Esophagus squamous epithelium (tissue), 4 donors: ENCODE measurements around the gene ROR2.

Experiments used
- POLR2A ChIP-seq, 4 donors: fragments of 450-650 bp; IDR thresholded peaks; one replicate each; pipeline ENCODE4 v1.6.1; 2017; ENCODE audit warnings: antibody characterized with exemption in 4 of 4, mild to moderate bottlenecking in 4 of 4, moderate library complexity in 3 of 4
- TF ChIP-seq, protein P1 (sequence below), 6 experiments: fragments of 450-650 bp in 4 of 6; fragments of 200-600 bp in 2 of 6; sonication (generic) in 2 of 6; IDR thresholded peaks; one replicate each; pipeline ENCODE4 v1.5.1; 2016 to 2019; ENCODE audit warnings: antibody characterized with exemption in 6 of 6, mild to moderate bottlenecking in 4 of 6, moderate library complexity in 4 of 6

DNA sequence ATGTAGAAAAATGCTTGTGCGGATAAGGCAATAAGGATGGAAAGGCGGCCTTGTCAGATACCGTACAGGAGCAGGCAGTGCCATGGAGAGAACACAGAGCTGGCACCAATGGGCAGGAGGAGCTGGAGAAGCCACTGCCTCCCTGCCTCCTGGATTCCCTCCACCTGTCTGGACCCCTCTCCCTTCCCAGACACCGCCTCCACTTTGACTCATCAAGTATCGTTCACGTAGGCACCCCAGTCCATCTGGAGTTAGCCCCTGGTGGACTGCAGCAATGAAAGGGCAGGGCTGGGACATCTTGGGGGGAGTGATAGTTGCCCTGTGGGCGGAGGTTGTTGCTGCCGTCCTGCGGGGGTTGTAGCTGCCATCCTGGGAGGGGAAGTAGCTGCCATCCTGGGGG is 232.0 kb downstream of the ROR2 start:
- TF ChIP-seq, protein P1, sequence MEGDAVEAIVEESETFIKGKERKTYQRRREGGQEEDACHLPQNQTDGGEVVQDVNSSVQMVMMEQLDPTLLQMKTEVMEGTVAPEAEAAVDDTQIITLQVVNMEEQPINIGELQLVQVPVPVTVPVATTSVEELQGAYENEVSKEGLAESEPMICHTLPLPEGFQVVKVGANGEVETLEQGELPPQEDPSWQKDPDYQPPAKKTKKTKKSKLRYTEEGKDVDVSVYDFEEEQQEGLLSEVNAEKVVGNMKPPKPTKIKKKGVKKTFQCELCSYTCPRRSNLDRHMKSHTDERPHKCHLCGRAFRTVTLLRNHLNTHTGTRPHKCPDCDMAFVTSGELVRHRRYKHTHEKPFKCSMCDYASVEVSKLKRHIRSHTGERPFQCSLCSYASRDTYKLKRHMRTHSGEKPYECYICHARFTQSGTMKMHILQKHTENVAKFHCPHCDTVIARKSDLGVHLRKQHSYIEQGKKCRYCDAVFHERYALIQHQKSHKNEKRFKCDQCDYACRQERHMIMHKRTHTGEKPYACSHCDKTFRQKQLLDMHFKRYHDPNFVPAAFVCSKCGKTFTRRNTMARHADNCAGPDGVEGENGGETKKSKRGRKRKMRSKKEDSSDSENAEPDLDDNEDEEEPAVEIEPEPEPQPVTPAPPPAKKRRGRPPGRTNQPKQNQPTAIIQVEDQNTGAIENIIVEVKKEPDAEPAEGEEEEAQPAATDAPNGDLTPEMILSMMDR (IDR thresholded peaks at IDR 0.05), result no peak
- TF ChIP-seq POLR2A (IDR thresholded peaks at IDR 0.05), result no peak
